ENCODE measurements around the gene MPHOSPH9. TPM values are rescaled to one million over a fixed set of nuclear protein-coding genes. Genes with fewer than 3 reads are reported as not detected.

The MPHOSPH9 gene
- polyA plus RNA-seq, 3 donors = 6.3 to 14.1 (median 9.2) TPM

GRCh38 chr12:123180171-123180570, 52.8 kb downstream of the MPHOSPH9 start:
- H3K4me3 Mint-ChIP-seq = no peak overlapping the region
- H3K27ac Mint-ChIP-seq = no peak overlapping the region

GRCh38 chr12:123171967-123172366, 61.0 kb downstream of the MPHOSPH9 start:
- no peaks in the 10 kb centered on the region for H3K9me3 Mint-ChIP-seq
- Histone ChIP-seq H3K4me1 (ENCODE audit: control insufficient read depth in 1 of 2, insufficient read depth in 2 of 2, low read length in 2 of 2) (no peaks in the 10 kb centered on the region), H3K79me2 (ENCODE audit: insufficient read depth, low read length) (no peaks in the 10 kb centered on the region), H3K9me3 (replicated peaks in 1 of 2; ENCODE audit: control insufficient read depth in 1 of 2, insufficient read depth in 1 of 2, low read length in 2 of 2) (no peaks in the 10 kb centered on the region), H3K9ac (ENCODE audit: insufficient read depth, low read length, poor library complexity, severe bottlenecking) (no peak overlapping the region), H3K27me3 (ENCODE audit: control insufficient read depth in 2 of 2, insufficient read depth in 2 of 2, low read length in 2 of 2) (no peaks in the 10 kb centered on the region), H4K20me1 (ENCODE audit: insufficient read depth, low read length) (no peaks in the 10 kb centered on the region), H3K4me3 (replicated peaks in 1 of 3; ENCODE audit: low read depth in 2 of 3, low read length in 3 of 3) (no peak overlapping the region), H3K4me2 (replicated peaks; ENCODE audit: extremely low read depth, low read length, poor library complexity, severe bottlenecking) (no peak overlapping the region), H3K36me3 (replicated peaks in 1 of 2; ENCODE audit: control insufficient read depth in 1 of 2, insufficient read depth in 2 of 2, low read length in 2 of 2) (peaks cover 31 to 61% of the 10 kb centered on the region in 2 donors), H2AFZ (ENCODE audit: insufficient read depth, low read depth, low read length, poor library complexity, severe bottlenecking) (no peak overlapping the region), H3K27ac (ENCODE audit: low read depth in 1 of 2, low read length in 2 of 2) (no peak overlapping the region)
- no peaks in the 10 kb centered on the region for H3K4me1 Mint-ChIP-seq
- DNase-seq = no peak
- no peaks in the 10 kb centered on the region for H3K27me3 Mint-ChIP-seq (ENCODE audit: low read depth in 3 of 3)
- TF ChIP-seq CTCF (IDR thresholded peaks at IDR 0.05) = no peak
- intact Hi-C loops (cut with micrococcal nuclease) = no loop called here
- H3K4me3 Mint-ChIP-seq = no peak overlapping the region
- 50% methylated on average over 2 of the region's 5 CpGs for WGBS (ENCODE audit: insufficient coverage)
- no peak overlapping the region for H3K27ac Mint-ChIP-seq
- H3K36me3 Mint-ChIP-seq = peaks cover 53 to 77% of the 10 kb centered on the region in 2 donors

More at GRCh38 chr12:123180171-123180570, 52.8 kb downstream of the MPHOSPH9 start:
- Histone ChIP-seq H3K79me2 (ENCODE audit: insufficient read depth, low read length) (no peaks in the 10 kb centered on the region), H4K20me1 (ENCODE audit: insufficient read depth, low read length) (no peaks in the 10 kb centered on the region), H3K4me1 (ENCODE audit: control insufficient read depth in 1 of 2, insufficient read depth in 2 of 2, low read length in 2 of 2) (no peaks in the 10 kb centered on the region), H3K4me2 (replicated peaks; ENCODE audit: extremely low read depth, low read length, poor library complexity, severe bottlenecking) (no peak overlapping the region), H2AFZ (ENCODE audit: insufficient read depth, low read depth, low read length, poor library complexity, severe bottlenecking) (no peak overlapping the region), H3K36me3 (replicated peaks in 1 of 2; ENCODE audit: control insufficient read depth in 1 of 2, insufficient read depth in 2 of 2, low read length in 2 of 2) (peaks cover 67 to 71% of the 10 kb centered on the region in 2 donors), H3K9ac (ENCODE audit: insufficient read depth, low read length, poor library complexity, severe bottlenecking) (no peak overlapping the region), H3K4me3 (replicated peaks in 1 of 3; ENCODE audit: low read depth in 2 of 3, low read length in 3 of 3) (no peak overlapping the region), H3K27me3 (ENCODE audit: control insufficient read depth in 2 of 2, insufficient read depth in 2 of 2, low read length in 2 of 2) (no peaks in the 10 kb centered on the region), H3K27ac (ENCODE audit: low read depth in 1 of 2, low read length in 2 of 2) (no peak overlapping the region), H3K9me3 (replicated peaks in 1 of 2; ENCODE audit: control insufficient read depth in 1 of 2, insufficient read depth in 1 of 2, low read length in 2 of 2) (no peaks in the 10 kb centered on the region)
- H3K9me3 Mint-ChIP-seq = no peaks in the 10 kb centered on the region
- no CpG with 5 or more reads among the region's 4 CpGs for WGBS (ENCODE audit: insufficient coverage)
- intact Hi-C loops (cut with micrococcal nuclease) = no loop called here
- no peak for TF ChIP-seq CTCF (IDR thresholded peaks at IDR 0.05)
- no peak for DNase-seq
- no peaks in the 10 kb centered on the region for H3K27me3 Mint-ChIP-seq (ENCODE audit: low read depth in 3 of 3)
- no peaks in the 10 kb centered on the region for H3K4me1 Mint-ChIP-seq
- H3K36me3 Mint-ChIP-seq = peaks cover 59 to 86% of the 10 kb centered on the region in 2 donors

All from CD14-positive monocyte (primary cell).